ENCODE data around the gene BTNL9.

- TF ChIP-seq POLR2AphosphoS5 (IDR thresholded peaks at IDR 0.05; ENCODE audit: low read depth, low read length) (no peak), POLR2A (IDR thresholded peaks at IDR 0.05; ENCODE audit: low read depth, low read length) (no peak), TAF1 (IDR thresholded peaks at IDR 0.05; ENCODE audit: low read depth, low read length) (no peak)
These were observed 48.2 kb downstream of the BTNL9 start for GRCh38 chr5:181088289-181088688.

Measured in GM12891 (cell line).